MM.1S (cell line): ENCODE results near the gene ABCC4.
"Not testable (repeated sequence)": the region's sequence is repeated elsewhere in the genome, so short reads cannot be mapped to it uniquely, and the experiment has no call there.

Experiments used
- DNase-seq: peaks from one replicate; pipeline ENCODE4 v3.0.0-alpha.2; 2015
- H2AFZ ChIP-seq: fragments of 300-600 bp; sonication (generic); 2 replicates; pipeline ENCODE4 v1.6.0; 2016; ENCODE audit warnings: antibody characterized with exemption, low read length
- H3F3A ChIP-seq: fragments of 300-600 bp; sonication (generic); 2 replicates; pipeline ENCODE4 v1.6.1; 2016; ENCODE audit warnings: mild to moderate bottlenecking, antibody characterized with exemption, low read length, moderate library complexity, mixed read lengths; ENCODE audit not compliant: insufficient read depth
- H3K27ac ChIP-seq: fragments of 300-600 bp; sonication (generic); 2 replicates; pipeline ENCODE4 v1.5.1; 2016; ENCODE audit warnings: mild to moderate bottlenecking, low read length
- H3K27me3 ChIP-seq: fragments of 300-600 bp; sonication (generic); replicated peaks from 2 replicates; pipeline ENCODE4 v1.6.0; 2016; ENCODE audit warnings: low read length; ENCODE audit not compliant: insufficient read depth
- H3K36me3 ChIP-seq: fragments of 300-600 bp; sonication (generic); replicated peaks from 2 replicates; pipeline ENCODE4 v1.6.1; 2016; ENCODE audit warnings: mild to moderate bottlenecking, low read length, mixed read lengths; ENCODE audit not compliant: insufficient read depth
- H3K4me1 ChIP-seq: fragments of 300-600 bp; sonication (generic); 2 replicates; pipeline ENCODE4 v1.6.1; 2016; ENCODE audit warnings: low read length, mixed read lengths
- H3K4me2 ChIP-seq: fragments of 300-600 bp; sonication (generic); 2 replicates; pipeline ENCODE4 v1.6.0; 2016; ENCODE audit warnings: low read depth, low read length
- H3K4me3 ChIP-seq: fragments of 300-600 bp; sonication (generic); 2 replicates; pipeline ENCODE4 v1.5.1; 2016; ENCODE audit warnings: low read length, mixed read lengths
- H3K79me2 ChIP-seq: fragments of 300-600 bp; sonication (generic); 2 replicates; pipeline ENCODE4 v1.6.1; 2016; ENCODE audit warnings: mixed run types, low read length, mixed read lengths
- H3K9ac ChIP-seq: fragments of 300-600 bp; sonication (generic); 2 replicates; pipeline ENCODE4 v1.6.1; 2016; ENCODE audit warnings: low read length, mixed read lengths
- H3K9me2 ChIP-seq: fragments of 300-600 bp; sonication (generic); replicated peaks from 2 replicates; pipeline ENCODE4 v1.6.1; 2016; ENCODE audit warnings: mild to moderate bottlenecking, low read length, mixed read lengths; ENCODE audit not compliant: insufficient read depth
- H3K9me3 ChIP-seq: fragments of 300-600 bp; sonication (generic); replicated peaks from 2 replicates; pipeline ENCODE4 v1.6.1; 2016; ENCODE audit warnings: mild to moderate bottlenecking, low read length, mixed read lengths; ENCODE audit not compliant: insufficient read depth
- H4K20me1 ChIP-seq: fragments of 300-600 bp; sonication (generic); 2 replicates; pipeline ENCODE4 v1.6.1; 2016; ENCODE audit warnings: mild to moderate bottlenecking, low read length, moderate library complexity, mixed read lengths; ENCODE audit not compliant: insufficient read depth
- CTCF ChIP-seq: fragments of 300-600 bp; sonication (generic); IDR thresholded peaks from 2 replicates; pipeline ENCODE4 v1.5.1; 2016; ENCODE audit warnings: antibody characterized with exemption, low read length, mixed read lengths
- EZH2 ChIP-seq: fragments of 300-600 bp; sonication (generic); optimal IDR thresholded peaks from 2 replicates; pipeline ENCODE3; 2017; ENCODE audit warnings: low read depth, mild to moderate bottlenecking, antibody characterized with exemption, low read length, mixed read lengths
- EZH2phosphoT487 ChIP-seq: fragments of 300-600 bp; sonication (generic); IDR thresholded peaks from 2 replicates; pipeline ENCODE4 v1.6.1; 2018; ENCODE audit warnings: antibody characterized with exemption, low read length

The ABCC4 gene

GRCh38 chr13:95292622-95293021 is 8.6 kb downstream of the ABCC4 start:
- TF ChIP-seq EZH2 (no peak), CTCF (no peak), EZH2phosphoT487 (no peak)
- no peak for DNase-seq
- Histone ChIP-seq H4K20me1 (no peaks in the 10 kb centered on the region), H2AFZ (no peak overlapping the region), H3K36me3 (no peaks in the 10 kb centered on the region), H3K9me3 (no peaks in the 10 kb centered on the region), H3F3A (no peaks in the 10 kb centered on the region), H3K9me2 (no peaks in the 10 kb centered on the region), H3K4me2 (no peak overlapping the region), H3K27me3 (no peaks in the 10 kb centered on the region), H3K9ac (no peak overlapping the region), H3K4me1 (no peaks in the 10 kb centered on the region), H3K79me2 (no peaks in the 10 kb centered on the region), H3K27ac (no peak overlapping the region), H3K4me3 (no peak overlapping the region)

- not testable (repeated sequence) for H4K20me1 ChIP-seq, H3K9ac ChIP-seq, H3K27me3 ChIP-seq, H3K4me3 ChIP-seq, H3K4me2 ChIP-seq, H3K79me2 ChIP-seq, H3K27ac ChIP-seq, H3K9me2 ChIP-seq, DNase-seq, H3F3A ChIP-seq, H3K4me1 ChIP-seq, H2AFZ ChIP-seq, H3K9me3 ChIP-seq, H3K36me3 ChIP-seq
Observed at GRCh38 chr13:95289901-95290300, 11.3 kb downstream of the ABCC4 start.

- no peaks in the 10 kb centered on the region for H3K9me2 ChIP-seq
- no peak overlapping the region for H3K9ac ChIP-seq
- no peaks in the 10 kb centered on the region for H4K20me1 ChIP-seq
- TF ChIP-seq EZH2phosphoT487 (no peak), EZH2 (no peak), CTCF (no peak)
- no peaks in the 10 kb centered on the region for H3K4me1 ChIP-seq
- H3K27ac ChIP-seq = no peak overlapping the region
- no peaks in the 10 kb centered on the region for H3K27me3 ChIP-seq
- H3K4me2 ChIP-seq = no peak overlapping the region
- no peak for DNase-seq
- H3K4me3 ChIP-seq = no peak overlapping the region
- H3K79me2 ChIP-seq = no peaks in the 10 kb centered on the region
- no peak overlapping the region for H2AFZ ChIP-seq
- no peaks in the 10 kb centered on the region for H3K36me3 ChIP-seq
- H3F3A ChIP-seq = no peaks in the 10 kb centered on the region
- no peaks in the 10 kb centered on the region for H3K9me3 ChIP-seq
Observed at GRCh38 chr13:95289020-95289444, 12.2 kb downstream of the ABCC4 start.

- H3K9me3 ChIP-seq = no peaks in the 10 kb centered on the region
- no peak for TF ChIP-seq CTCF
- no peak for TF ChIP-seq EZH2
- TF ChIP-seq EZH2phosphoT487 = no peak
- H3K36me3 ChIP-seq = no peaks in the 10 kb centered on the region
- H3K79me2 ChIP-seq = no peaks in the 10 kb centered on the region
- no peak overlapping the region for H2AFZ ChIP-seq
- no peaks in the 10 kb centered on the region for H3F3A ChIP-seq
- DNase-seq = no peak
- H3K27ac ChIP-seq = no peak overlapping the region
- no peaks in the 10 kb centered on the region for H3K27me3 ChIP-seq
- no peak overlapping the region for H3K9ac ChIP-seq
- H3K4me3 ChIP-seq = no peak overlapping the region
- no peaks in the 10 kb centered on the region for H3K4me1 ChIP-seq
- H3K9me2 ChIP-seq = no peaks in the 10 kb centered on the region
- no peak overlapping the region for H3K4me2 ChIP-seq
- H4K20me1 ChIP-seq = no peaks in the 10 kb centered on the region
Observed at GRCh38 chr13:95284436-95284835, 16.8 kb downstream of the ABCC4 start.
